HG02970 (cell line): ENCODE results near the gene NME8.

Experiments used
- ATAC-seq: cut with Tn5 transposase; IDR thresholded peaks from one replicate; pipeline ENCODE4 v1.9.1; 2021; ENCODE audit warnings: mild to moderate bottlenecking, moderate library complexity, moderate number of reproducible peaks; ENCODE audit not compliant: unreplicated experiment, low FRiP score

NME8 gene

DNA sequence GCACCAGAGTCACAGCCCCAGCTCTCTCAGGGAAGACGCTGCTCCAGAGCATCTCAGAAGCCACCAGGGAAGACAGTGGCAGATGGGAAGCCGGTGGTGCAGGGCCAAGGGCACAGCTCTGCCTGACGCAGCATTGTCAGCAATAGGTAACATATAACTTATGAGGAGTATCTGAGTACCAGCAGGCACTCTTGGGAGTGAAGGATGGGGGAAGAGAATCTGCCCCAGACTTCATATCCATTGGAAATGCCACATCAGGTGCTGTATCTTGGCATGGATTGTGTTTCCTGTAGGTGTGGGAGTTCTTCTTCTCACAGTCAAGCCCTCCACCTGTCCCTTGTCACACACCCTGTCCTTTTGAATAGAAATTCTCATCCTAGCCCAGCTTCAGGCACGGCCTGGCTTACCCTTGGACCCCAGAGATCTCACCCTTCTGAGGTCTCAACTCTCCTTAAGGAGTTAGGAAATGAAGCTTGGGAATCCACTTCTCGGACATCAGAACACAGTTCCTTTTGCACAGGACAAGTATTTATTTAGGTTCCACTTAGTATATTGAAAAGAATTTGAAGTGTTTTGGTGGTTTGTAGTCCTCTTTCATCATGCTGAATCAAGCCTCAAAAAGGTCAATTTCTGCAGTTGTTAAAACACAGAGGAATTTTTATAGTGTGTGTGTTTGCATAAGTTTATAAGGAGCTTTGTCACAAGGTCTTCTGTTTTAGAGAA is 82.0 kb downstream of the NME8 start:
- no peak for ATAC-seq

- ATAC-seq: no peak
Observed at GRCh38 chr7:37932543-37932942, 84.1 kb downstream of the NME8 start.

- no peak for ATAC-seq
Observed at GRCh38 chr7:37933018-37933566, 84.7 kb downstream of the NME8 start.

GRCh38 chr7:37942934-37943610 is 94.7 kb downstream of the NME8 start:
- no peak for ATAC-seq

GRCh38 chr7:37943905-37944736 is 95.7 kb downstream of the NME8 start:
- no peak for ATAC-seq

DNA sequence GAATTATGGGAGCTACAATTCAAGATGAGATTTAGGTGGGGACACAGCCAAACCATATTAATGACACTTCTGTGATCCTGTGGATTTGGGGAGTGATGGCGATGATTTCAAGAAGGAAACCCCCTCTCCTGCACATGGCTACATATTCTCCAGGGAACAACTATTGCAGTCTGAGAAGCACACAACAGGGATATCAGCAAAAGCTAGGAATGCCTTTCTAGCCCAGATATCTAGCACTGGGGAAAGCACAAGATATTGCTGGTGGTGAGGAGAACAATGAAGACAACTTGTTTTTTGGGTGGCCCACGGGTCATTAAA is 96.3 kb downstream of the NME8 start:
- no peak for ATAC-seq

DNA sequence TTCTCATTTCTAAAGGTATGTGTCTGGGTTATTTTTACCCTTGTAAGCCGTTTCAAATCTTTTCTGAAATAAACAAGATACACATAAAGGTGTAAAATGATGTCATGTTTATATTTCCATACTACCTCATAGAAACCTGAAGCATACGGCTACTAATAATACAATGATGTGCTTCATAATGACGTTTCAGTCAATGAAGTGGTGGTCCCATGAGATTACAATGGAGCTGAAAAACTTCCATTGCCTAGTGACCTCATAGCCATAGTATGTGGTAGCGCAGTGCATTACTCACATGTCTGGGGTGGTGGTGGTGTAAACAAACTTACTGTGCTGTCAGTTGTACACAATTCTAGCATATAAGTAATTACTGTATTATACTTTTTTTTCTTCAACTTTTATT is 96.9 kb downstream of the NME8 start:
- ATAC-seq: no peak

DNA sequence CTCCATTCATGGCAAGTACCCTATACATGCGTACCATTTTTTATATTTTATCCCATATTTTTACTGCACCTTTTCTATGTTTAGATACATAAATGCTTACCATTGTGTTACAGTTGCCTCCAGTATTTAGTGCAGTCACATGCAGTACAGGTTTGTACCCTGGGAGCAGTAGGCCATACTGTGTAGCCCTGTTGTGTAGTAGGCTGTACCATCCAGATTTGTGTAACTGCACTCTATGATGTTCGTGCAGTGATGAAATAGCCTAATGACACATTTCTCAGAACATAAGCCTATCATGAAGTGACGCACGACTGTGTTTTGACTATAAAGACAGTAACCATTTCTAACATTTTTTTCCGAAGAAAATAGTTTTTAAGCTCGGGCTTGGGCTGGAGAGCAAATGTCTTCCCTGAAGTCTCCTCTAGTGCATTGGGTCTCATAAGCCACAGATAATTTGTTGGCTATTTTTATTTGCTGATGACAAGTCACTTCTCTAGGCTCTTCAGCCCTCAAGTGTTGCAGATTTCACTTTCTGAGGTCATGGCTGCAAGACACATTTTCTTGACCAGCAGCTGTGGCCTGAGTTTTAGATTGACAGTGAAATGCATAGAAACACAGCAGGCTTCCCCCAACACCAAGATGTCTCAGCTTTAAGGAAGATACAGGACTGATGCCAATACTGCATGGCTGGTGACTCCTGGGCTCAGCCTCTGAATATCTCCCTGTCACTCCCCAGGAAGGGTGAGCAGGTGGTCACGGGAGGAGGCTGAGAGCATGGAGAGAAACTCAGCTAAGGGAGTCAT is 98.9 kb downstream of the NME8 start:
- no peak for ATAC-seq

DNA sequence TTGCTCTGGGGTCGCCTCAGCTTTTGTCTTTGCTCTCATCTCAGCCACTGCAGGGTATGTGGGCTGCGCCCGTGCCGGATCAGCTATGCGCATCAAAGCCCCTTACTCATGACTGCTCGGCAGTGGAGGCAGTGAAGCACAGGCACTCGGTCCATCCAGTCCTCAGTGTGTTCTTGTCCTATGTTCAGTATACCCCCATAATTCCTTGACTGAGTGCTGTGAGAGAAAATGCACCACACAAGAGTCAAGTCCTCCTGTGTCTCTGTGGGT is 99.5 kb downstream of the NME8 start:
- ATAC-seq: no peak
